ENCODE results near the gene NELL2.

NELL2 gene

GRCh38 chr12:44462729-44463128, 413.4 kb downstream of the NELL2 start:
- H3K4me1 ChIP-seq (ENCODE audit: insufficient read depth, low read length) = peaks cover 22% of the 10 kb centered on the region
- no peaks in the 10 kb centered on the region for H3K36me3 ChIP-seq (ENCODE audit: insufficient read depth, low read length)
- H3K9ac ChIP-seq (ENCODE audit: low read depth, low read length) = no peak overlapping the region
- peaks cover 3% of the 10 kb centered on the region; the same call in 1 of the 2 replicates for H3K9me3 ChIP-seq (ENCODE audit: insufficient read depth, low read depth, low read length)
- no peak overlapping the region for H3K27ac ChIP-seq (ENCODE audit: low read depth, low read length)
- H3K4me3 ChIP-seq (ENCODE audit: low read length) = no peak overlapping the region
- H3K27me3 ChIP-seq (ENCODE audit: insufficient read depth, low read length) = no peaks in the 10 kb centered on the region

- Histone ChIP-seq H3K27me3 (ENCODE audit: insufficient read depth, low read length) (no peaks in the 10 kb centered on the region), H3K4me3 (ENCODE audit: low read length) (no peak overlapping the region)
Observed at GRCh38 chr12:44460261-44460660, 415.9 kb downstream of the NELL2 start.

DNA sequence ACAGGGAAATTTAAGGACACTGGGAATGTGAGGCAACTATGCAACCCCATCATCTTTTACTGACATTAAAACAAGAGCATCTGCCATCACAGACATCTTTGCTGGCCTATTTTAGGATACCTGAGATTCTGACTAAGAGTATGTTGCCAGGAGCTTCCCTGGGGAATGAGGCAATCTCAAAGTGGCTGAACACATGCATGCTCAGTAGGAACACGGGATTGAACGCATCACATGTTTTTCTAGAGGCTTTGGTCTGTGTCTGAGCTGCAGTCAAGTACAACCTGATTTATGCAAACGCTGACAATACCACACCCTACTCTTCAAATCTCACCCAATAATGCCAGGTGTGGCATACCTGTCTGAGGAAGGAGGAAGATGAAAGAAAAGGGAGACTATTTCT, 416.5 kb downstream of the NELL2 start:
- no peaks in the 10 kb centered on the region for H3K36me3 ChIP-seq (ENCODE audit: insufficient read depth, low read length)
- H3K9ac ChIP-seq (ENCODE audit: low read depth, low read length) = no peak overlapping the region
- peaks cover 30% of the 10 kb centered on the region for H3K4me1 ChIP-seq (ENCODE audit: insufficient read depth, low read length)
- H3K4me3 ChIP-seq (ENCODE audit: low read length) = no peak overlapping the region
- no peaks in the 10 kb centered on the region for H3K27me3 ChIP-seq (ENCODE audit: insufficient read depth, low read length)
- WGBS = 96% methylated on average over 2 of the region's 3 CpGs
- no peak overlapping the region for H3K27ac ChIP-seq (ENCODE audit: low read depth, low read length)
- no peaks in the 10 kb centered on the region for H3K9me3 ChIP-seq (ENCODE audit: insufficient read depth, low read depth, low read length)

More at GRCh38 chr12:44460261-44460660, 415.9 kb downstream of the NELL2 start:
- Histone ChIP-seq H3K4me1 (ENCODE audit: insufficient read depth, low read length) (peaks cover 32% of the 10 kb centered on the region), H3K36me3 (ENCODE audit: insufficient read depth, low read length) (no peaks in the 10 kb centered on the region), H3K9ac (ENCODE audit: low read depth, low read length) (no peak overlapping the region), H3K27ac (ENCODE audit: low read depth, low read length) (no peak overlapping the region), H3K9me3 (ENCODE audit: insufficient read depth, low read depth, low read length) (no peaks in the 10 kb centered on the region)
- 95% methylated on average over 3 of the region's 3 CpGs for WGBS

Data from HUES64 (cell line).